ENCODE measurements around the gene ECHDC1. TPM values are rescaled to one million over a fixed set of nuclear protein-coding genes. Genes with fewer than 3 reads are reported as not detected.

Gene ECHDC1
- total RNA-seq, 1 donor from 2014 or later = 32.7 TPM

GRCh38 chr6:127299522-127300240 lies 43.7 kb downstream of the ECHDC1 start:
- no peak for DNase-seq (ENCODE audit: extremely low spot score in 2 of 2)
- Histone ChIP-seq H3K27me3 (no peaks in the 10 kb centered on the region), H3K4me3 (no peak overlapping the region), H3K9me3 (no peaks in the 10 kb centered on the region), H3K27ac (no peak overlapping the region), H3K36me3 (peaks cover 0 to 8% of the 10 kb centered on the region in 2 donors), H3K4me1 (peaks cover 20% of the 10 kb centered on the region)
- TF ChIP-seq POLR2A (IDR thresholded peaks at IDR 0.05) (no peak), POLR2AphosphoS5 (IDR thresholded peaks at IDR 0.05; ENCODE audit: insufficient read depth in 1 of 2, low read depth in 1 of 2) (no peak)
- TF ChIP-seq, protein P1, sequence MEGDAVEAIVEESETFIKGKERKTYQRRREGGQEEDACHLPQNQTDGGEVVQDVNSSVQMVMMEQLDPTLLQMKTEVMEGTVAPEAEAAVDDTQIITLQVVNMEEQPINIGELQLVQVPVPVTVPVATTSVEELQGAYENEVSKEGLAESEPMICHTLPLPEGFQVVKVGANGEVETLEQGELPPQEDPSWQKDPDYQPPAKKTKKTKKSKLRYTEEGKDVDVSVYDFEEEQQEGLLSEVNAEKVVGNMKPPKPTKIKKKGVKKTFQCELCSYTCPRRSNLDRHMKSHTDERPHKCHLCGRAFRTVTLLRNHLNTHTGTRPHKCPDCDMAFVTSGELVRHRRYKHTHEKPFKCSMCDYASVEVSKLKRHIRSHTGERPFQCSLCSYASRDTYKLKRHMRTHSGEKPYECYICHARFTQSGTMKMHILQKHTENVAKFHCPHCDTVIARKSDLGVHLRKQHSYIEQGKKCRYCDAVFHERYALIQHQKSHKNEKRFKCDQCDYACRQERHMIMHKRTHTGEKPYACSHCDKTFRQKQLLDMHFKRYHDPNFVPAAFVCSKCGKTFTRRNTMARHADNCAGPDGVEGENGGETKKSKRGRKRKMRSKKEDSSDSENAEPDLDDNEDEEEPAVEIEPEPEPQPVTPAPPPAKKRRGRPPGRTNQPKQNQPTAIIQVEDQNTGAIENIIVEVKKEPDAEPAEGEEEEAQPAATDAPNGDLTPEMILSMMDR (IDR thresholded peaks at IDR 0.05) = no peak
- intact Hi-C loops (cut with DNase I) = loop anchor here (10.0 kb wide), 1 partner anchor 235 kb away; no protein-coding TSS in a partner anchor

GRCh38 chr6:127298475-127298874 lies 44.9 kb downstream of the ECHDC1 start:
- no peaks in the 10 kb centered on the region for H3K9me3 ChIP-seq
- H3K27me3 ChIP-seq = no peaks in the 10 kb centered on the region
- intact Hi-C loops (cut with DNase I) = no loop called here
- TF ChIP-seq, protein P1 (IDR thresholded peaks at IDR 0.05) = no peak
- no peak for TF ChIP-seq POLR2A (IDR thresholded peaks at IDR 0.05)
- TF ChIP-seq POLR2AphosphoS5 (IDR thresholded peaks at IDR 0.05; ENCODE audit: insufficient read depth in 1 of 2, low read depth in 1 of 2) = no peak
- H3K4me1 ChIP-seq = peaks cover 14% of the 10 kb centered on the region
- peaks cover 0 to 8% of the 10 kb centered on the region in 2 donors for H3K36me3 ChIP-seq
- no peak overlapping the region for H3K27ac ChIP-seq
- no peak for DNase-seq (ENCODE audit: extremely low spot score in 2 of 2)
- no peak overlapping the region for H3K4me3 ChIP-seq

GRCh38 chr6:127297502-127298070 lies 45.8 kb downstream of the ECHDC1 start:
- Histone ChIP-seq H3K27ac (no peak overlapping the region), H3K4me3 (no peak overlapping the region), H3K9me3 (no peaks in the 10 kb centered on the region), H3K36me3 (peaks cover 0 to 8% of the 10 kb centered on the region in 2 donors), H3K4me1 (peaks cover 7% of the 10 kb centered on the region), H3K27me3 (no peaks in the 10 kb centered on the region)
- no peak for TF ChIP-seq POLR2A (IDR thresholded peaks at IDR 0.05)
- TF ChIP-seq POLR2AphosphoS5 (IDR thresholded peaks at IDR 0.05; ENCODE audit: insufficient read depth in 1 of 2, low read depth in 1 of 2) = no peak
- TF ChIP-seq, protein P1 (IDR thresholded peaks at IDR 0.05) = no peak
- intact Hi-C loops (cut with DNase I) = no loop called here
- no peak for DNase-seq (ENCODE audit: extremely low spot score in 2 of 2)

- peaks cover 0 to 16% of the 10 kb centered on the region in 2 donors for H3K36me3 ChIP-seq
- no peak overlapping the region for H3K4me3 ChIP-seq
- intact Hi-C loops (cut with DNase I) = no loop called here
These were observed 51.9 kb downstream of the ECHDC1 start for GRCh38 chr6:127291495-127291894.

More at GRCh38 chr6:127291495-127291894, 51.9 kb downstream of the ECHDC1 start:
- Histone ChIP-seq H3K9me3 (no peaks in the 10 kb centered on the region), H3K27me3 (no peaks in the 10 kb centered on the region), H3K4me1 (peaks cover 14% of the 10 kb centered on the region), H3K27ac (no peak overlapping the region)
- DNase-seq (ENCODE audit: extremely low spot score in 2 of 2) = no peak
- TF ChIP-seq, protein P1 (IDR thresholded peaks at IDR 0.05) = no peak

All from vagina (tissue), 2 donors.